HG02970 (cell line): Measurements from ENCODE around the gene TTC13.
"Not testable (repeated sequence)": the region's sequence is repeated elsewhere in the genome, so short reads cannot be mapped to it uniquely, and the experiment has no call there.

Source experiments
- ATAC-seq: cut with Tn5 transposase; IDR thresholded peaks from one replicate; pipeline ENCODE4 v1.9.1; 2021; ENCODE audit warnings: mild to moderate bottlenecking, moderate library complexity, moderate number of reproducible peaks; ENCODE audit not compliant: unreplicated experiment, low FRiP score

Gene TTC13

GRCh38 chr1:230992100-230992774, 13.6 kb upstream of the TTC13 start:
- ATAC-seq = no peak

- ATAC-seq = no peak
Measured at GRCh38 chr1:230987448-230987847, 8.8 kb upstream of the TTC13 start.

- ATAC-seq = no peak
Measured at GRCh38 chr1:230986976-230987375, 8.3 kb upstream of the TTC13 start.

GRCh38 chr1:230985711-230986110, 7.0 kb upstream of the TTC13 start:
- no peak for ATAC-seq

DNA sequence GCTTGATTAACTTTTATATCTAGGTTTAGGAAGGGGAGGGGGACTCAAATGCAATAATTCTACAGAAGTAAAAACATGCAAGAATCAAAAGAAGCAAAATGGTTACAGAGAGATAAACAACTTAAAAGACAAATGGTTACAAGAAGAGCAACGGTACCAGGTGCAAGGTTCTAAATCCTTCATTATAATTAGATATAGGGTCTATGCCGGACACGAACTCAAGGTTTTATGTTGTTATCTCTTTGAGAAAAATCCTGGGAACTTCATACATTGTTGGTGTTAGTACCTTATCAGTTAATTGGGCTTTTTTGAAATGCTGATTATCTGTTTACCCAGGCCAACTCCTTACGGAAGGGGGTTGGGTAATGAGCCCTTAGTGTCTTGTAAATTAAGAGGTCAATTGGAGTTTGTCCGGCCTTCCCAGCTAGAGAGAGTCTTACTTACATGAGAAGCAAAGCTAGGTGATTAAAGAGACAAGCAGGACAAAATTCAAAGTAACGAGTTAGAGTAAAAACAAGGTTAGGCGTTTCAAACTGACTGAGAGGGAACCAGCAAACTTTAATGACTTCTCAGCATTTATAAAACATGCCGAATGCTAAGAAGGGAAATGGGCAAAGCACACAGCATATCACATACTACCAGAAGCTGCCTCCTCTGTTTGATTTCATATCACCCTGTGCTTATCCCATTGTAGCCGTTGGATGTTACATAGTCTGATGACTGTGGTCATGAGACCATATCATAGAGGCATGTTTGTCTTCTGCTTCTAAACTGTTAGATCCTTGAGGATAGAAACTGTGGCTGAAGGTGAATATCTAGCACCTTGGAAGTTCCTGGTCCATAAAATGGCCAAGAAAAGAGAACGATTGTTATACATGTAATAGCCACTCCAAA, 6.2 kb upstream of the TTC13 start:
- not testable (repeated sequence) for ATAC-seq

GRCh38 chr1:230983811-230984210, 5.2 kb upstream of the TTC13 start:
- ATAC-seq = no peak

DNA sequence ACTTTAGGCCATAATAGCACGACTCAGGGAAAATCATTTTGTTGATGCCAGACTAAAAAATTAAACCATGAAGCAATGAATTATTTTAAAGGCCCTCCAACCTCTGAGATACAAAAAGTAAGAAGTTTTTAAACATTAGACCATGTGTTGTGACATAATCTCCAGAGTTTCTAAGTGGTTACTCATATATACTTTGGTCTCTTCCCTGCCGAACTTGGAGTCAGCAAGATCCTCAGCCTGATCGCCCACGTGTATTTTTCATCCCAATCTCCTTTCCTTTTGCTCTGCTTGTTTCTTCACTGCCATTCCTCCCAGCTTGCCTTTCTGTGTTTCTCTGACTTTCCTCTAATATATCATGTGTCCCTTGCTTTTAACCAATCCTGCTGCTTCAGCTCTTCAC, 4.0 kb upstream of the TTC13 start:
- ATAC-seq = no peak

DNA sequence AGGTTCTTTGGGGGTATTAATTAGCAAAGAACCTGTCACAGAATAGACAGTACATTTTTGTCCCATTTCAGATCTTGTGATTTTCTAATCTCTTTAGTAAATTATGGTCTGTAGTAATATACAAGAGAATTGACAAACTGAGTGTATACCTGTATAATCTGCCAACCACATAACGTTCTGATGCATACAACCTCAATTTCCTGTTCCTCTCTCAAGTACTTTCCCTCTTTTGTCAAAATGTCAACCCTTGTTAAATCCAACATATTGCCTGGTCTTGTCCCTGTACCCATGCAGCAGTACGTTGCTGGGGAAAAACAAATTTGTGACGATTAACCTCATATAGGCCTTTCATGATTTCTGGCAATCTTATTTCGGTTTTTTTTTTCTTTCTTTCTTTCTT, 1.3 kb upstream of the TTC13 start:
- no peak for ATAC-seq

GRCh38 chr1:230979389-230979716, 692 bp upstream of the TTC13 start:
- no peak for ATAC-seq

DNA sequence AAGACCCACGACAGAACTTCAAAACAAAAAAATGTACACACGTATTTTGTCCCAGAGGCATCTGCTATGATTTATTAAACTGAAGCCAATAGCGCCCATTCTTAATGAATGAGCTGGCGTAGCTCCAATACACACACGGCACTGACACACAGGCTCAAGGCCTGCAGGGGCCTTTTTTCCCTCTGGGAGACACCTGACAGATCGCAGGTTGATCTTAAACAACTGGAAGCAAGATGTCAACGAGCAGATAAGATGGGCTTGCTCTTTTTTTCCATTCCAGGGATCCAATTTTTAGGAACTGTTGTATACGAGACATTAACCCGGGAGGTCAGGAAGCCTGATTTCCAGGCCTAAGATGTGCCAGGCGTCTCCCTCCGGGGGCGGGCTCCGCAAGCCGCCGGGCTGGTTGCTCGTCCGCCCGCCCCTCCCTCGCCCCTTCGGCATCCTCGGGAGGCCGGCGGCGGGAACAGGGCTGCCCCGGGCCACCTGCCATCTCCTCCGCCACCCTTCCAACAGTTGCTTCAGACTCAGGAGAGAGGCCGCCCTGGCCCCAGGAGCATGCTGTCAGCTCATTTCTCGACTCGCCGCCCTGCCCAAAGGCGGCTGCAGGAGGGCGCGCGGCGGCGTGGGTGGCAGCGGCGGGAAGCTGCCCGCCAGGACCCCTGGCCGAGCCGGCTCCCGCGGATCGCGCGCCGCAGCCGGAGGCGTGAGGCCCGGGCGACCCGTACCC, 735 bp downstream of the TTC13 start:
- ATAC-seq = peak; percentile 19

GRCh38 chr1:230976825-230977747, 1.6 kb downstream of the TTC13 start:
- ATAC-seq = no peak

- no peak for ATAC-seq
Measured at GRCh38 chr1:230976360-230976759, 2.3 kb downstream of the TTC13 start.

- no peak for ATAC-seq
Measured at GRCh38 chr1:230975636-230976035, 3.0 kb downstream of the TTC13 start.

GRCh38 chr1:230972855-230973271, 5.8 kb downstream of the TTC13 start:
- no peak for ATAC-seq

DNA sequence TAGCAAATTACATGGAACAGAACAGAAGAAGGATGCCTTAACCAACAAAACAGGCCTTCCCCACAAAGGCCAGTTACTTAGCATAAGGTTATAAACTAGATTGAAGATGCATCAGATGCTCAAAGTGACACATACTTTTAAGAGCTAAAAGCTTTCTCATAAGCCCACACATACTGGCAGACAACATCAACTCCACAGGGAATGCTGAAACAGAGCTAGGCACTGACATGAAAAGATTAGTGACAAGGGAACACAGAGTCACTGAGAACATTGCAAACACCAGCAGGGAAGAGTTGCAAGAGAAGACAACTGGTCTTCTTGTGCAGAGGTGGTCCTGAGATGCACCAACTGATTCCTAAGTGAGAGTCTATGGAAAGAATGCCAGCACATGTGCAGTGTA, 6.9 kb downstream of the TTC13 start:
- ATAC-seq = no peak

GRCh38 chr1:230970432-230970831, 8.2 kb downstream of the TTC13 start:
- no peak for ATAC-seq

DNA sequence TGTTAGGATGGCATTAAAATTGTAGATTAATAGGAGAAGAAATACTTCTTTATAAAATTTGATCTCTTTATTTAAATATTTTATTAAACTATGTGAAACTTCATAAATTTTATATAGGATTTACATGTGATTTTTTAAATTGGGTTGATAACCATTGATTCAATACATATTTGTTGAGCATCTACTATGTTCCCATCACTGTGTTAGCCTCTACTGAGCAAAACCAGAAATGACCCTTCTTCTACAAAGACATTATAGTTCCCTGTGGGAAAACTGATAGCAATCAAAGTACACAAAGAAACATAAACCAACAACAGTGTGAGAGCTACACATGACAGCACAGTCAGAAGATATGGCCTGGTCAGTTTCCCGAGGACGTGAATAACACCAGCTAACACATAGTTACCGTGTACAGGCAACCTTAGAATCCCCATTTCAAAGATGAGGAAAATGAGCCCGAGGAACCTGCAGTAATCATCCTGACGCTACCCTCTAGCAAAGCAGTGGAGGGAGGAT, 12.2 kb downstream of the TTC13 start:
- no peak for ATAC-seq

GRCh38 chr1:230965535-230965934, 13.1 kb downstream of the TTC13 start:
- no peak for ATAC-seq

DNA sequence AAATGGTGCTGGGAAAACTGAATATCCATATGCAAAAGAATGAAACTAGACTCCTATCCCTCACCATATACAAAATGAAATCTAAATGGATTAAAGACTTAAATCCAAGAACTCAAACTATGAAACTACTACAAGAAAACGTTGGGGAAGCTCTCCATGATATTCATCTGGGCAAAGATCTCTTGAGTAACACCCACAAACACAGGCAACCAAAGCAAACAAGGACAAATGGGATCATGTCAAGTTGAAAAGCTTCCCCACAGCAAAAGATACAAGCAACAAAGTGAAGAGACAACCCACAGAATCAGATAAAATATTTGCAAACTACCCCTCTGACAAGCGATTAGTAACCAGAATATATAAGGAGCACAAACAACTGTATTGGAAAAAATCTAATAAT, 13.8 kb downstream of the TTC13 start:
- ATAC-seq = no peak

DNA sequence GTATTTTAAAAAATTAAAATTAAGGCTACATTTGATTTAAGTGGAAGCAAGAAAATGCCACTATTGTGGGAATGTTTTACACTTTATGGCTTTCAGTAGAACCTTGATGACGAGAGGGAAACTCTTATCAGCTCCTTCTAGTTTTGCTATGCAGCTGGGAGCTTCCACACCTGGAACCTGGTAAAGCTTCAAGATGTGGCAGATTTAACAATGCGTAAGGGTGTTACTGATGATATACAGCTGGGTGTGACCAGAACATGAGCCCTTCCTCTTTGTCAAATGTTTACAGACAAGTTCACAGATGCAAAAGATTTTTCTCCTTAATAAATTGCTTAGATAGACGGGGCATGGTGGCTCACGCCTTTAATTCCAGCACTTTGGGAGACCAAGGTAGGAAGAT, 20.3 kb downstream of the TTC13 start:
- no peak for ATAC-seq
